Right lobe of liver (tissue), 4 donors: Measurements from ENCODE around the gene ONECUT2.

Experiments
- POLR2A ChIP-seq: fragments of 450-650 bp; IDR thresholded peaks from one replicate; pipeline ENCODE4 v1.6.1; 2017; ENCODE audit warnings: antibody characterized with exemption, mild to moderate bottlenecking
- TF ChIP-seq, protein P1 (sequence below), 4 donors: fragments of 200-600 bp in 3 of 4; fragments of 450-650 bp in 1 of 4; IDR thresholded peaks; one replicate each; pipeline versions ENCODE4 v1.5.1 to v1.8.0; 2016 to 2022; ENCODE audit warnings: antibody characterized with exemption in 4 of 4, mild to moderate bottlenecking in 2 of 4
- donor health status: DM: no; HTN: no; CAD: no.
- donor health status: DM: no; HTN: no; CAD: no.
- donor health status: DM: no; HTN: yes; CAD: no.

DNA sequence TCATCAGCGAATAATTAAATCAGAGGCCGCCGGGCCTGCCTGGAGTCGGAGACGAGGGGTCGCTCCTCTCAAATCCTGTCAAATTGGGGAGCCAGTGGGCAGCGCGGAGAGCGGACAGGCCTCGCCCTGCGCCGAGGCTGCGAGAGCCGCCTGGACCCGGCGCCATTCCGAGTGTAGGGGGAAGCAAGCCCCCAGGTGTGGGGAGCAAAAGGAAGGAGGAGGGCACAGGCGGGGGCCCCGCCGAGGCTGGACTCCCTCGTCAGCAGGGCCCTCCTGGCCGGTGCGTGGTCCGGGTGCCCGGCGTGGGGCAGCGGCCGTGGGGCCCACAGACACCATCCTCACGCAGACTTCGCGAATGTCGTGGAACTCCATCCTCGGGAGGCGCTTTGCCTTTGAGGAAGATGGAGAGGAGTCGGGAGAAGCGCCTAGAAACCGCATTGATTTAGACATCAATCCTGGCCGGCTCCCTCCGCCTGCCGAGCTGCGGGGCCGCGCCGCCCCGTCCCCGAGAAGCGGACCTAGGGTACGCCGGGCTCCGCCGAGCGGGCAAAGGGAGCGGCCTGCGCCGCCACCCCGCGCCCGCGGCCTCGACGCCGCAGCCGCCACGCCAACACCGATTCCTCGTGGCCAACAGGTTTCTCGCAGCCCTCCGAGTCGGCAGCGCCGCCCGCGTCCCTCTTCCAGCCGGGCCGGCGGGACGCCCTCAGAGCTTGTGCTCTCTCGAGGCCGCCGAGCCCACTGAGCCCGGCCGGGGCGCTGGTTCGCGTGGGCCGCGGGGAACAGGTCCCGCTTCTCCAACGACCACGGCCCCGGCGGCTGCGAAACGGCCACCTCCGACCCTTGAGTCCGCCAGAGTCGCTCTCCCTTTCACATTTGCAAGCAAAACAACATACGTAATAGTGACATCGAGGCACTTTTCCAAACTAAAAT is 6.7 kb upstream of the ONECUT2 start:
- TF ChIP-seq, protein P1, sequence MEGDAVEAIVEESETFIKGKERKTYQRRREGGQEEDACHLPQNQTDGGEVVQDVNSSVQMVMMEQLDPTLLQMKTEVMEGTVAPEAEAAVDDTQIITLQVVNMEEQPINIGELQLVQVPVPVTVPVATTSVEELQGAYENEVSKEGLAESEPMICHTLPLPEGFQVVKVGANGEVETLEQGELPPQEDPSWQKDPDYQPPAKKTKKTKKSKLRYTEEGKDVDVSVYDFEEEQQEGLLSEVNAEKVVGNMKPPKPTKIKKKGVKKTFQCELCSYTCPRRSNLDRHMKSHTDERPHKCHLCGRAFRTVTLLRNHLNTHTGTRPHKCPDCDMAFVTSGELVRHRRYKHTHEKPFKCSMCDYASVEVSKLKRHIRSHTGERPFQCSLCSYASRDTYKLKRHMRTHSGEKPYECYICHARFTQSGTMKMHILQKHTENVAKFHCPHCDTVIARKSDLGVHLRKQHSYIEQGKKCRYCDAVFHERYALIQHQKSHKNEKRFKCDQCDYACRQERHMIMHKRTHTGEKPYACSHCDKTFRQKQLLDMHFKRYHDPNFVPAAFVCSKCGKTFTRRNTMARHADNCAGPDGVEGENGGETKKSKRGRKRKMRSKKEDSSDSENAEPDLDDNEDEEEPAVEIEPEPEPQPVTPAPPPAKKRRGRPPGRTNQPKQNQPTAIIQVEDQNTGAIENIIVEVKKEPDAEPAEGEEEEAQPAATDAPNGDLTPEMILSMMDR (IDR thresholded peaks at IDR 0.05) = no peak
- TF ChIP-seq POLR2A = no peak
